HG03460 (cell line): Measurements from ENCODE around the gene SPATA31A1.
"Not testable (repeated sequence)": the region's sequence is repeated elsewhere in the genome, so short reads cannot be mapped to it uniquely, and the experiment has no call there.

Experiments used
- ATAC-seq: cut with Tn5 transposase; IDR thresholded peaks from one replicate; pipeline ENCODE4 v1.9.1; 2021; ENCODE audit not compliant: unreplicated experiment

SPATA31A1 gene

GRCh38 chr9:39355369-39355768 lies at the start of gene SPATA31A1:
TSS of gene SPATA31A1 (plus strand) at chr9:39355669. CDS start at chr9:39355731, 62 bp downstream.
- ATAC-seq = not testable (repeated sequence)

DNA sequence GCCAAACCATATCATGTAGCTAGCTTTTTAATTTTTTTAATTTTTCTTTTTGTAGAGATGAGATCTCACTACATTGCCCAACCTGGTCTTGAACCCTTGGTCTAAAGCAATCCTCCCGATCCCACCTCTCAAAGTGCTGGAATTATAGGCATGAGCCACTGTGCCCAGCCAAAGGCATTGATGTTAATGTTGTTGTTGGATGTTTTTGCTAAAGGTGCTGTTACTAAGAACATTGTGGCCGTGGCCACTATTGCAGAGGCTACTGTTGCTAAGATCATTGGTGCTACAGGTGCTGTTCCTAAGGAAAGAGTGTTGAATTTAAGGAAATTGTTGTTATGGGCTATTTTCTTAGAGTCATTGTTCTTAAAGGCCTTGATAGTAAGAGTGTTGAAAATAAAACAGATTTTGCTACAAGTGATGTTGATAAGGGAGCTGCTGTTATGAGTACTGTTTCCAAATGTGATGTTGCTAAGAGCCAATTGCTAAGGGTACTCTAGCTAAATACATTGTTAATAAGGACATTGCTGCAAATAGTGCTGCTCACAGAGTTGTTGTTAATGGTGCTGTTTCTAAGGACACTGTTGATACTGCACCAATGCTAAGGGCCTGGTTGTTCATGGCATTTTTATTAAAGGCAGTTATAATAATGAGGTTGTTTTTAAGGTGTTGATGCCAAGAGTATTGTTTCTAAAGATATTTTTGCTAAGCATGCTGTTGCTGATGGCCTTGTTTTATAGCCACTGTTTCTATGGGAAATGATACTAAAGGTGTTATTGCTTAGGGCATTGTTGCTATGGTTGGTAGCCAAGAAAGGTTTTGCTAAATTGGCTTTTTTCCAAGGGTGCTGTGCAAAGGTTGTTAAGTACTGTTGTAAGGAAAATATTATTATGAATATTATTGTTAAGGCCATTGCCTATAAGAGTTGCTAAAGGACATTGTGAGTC lies 52.1 kb downstream of the SPATA31A1 start:
- not testable (repeated sequence) for ATAC-seq

DNA sequence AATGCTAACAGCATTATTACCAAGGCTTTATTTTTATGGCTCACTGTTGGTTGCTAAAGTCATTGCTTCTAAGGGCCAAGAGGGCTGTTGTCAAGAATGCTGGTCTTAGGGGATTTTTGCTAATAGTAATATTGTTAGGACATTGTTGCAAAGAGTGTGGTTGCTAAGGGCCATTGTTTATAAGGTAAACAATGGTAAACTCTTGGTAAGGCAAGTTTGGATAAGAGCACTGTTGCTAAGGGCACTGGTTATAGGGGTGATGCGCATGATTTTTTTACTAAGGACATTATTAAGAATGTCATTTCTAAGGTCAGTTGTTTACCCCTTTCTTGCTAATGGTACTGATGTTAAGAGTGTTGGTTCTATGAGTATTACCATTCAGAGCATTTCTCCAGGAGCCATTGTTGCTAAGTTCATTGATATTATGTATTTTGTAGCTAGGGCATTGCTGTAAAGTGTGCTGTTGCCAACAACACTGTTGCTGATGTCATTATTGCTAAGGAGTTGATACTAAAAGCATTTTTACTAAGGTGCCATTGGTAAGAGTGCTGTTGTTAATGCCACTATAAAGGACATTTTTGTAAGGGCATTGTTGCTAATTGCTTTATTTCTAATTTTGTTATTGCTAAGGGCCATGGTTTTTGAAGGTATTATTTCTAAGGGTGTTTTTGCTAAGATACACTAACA lies 55.9 kb downstream of the SPATA31A1 start:
- ATAC-seq = not testable (repeated sequence)
